Lower leg skin (tissue), 4 donors: ENCODE data around the gene EIF6. TPM values are rescaled to one million over a fixed set of nuclear protein-coding genes. Genes with fewer than 3 reads are reported as not detected.

ENCODE experiments used
- DNase-seq, 2 donors: peaks; one replicate each; pipeline ENCODE4 v3.0.0-alpha.2; 2019; ENCODE audit warnings: low spot score in 2 of 2
- H3K4me3 ChIP-seq: fragments of 200-600 bp; sonication (generic); 2 replicates; pipeline ENCODE4 v1.5.1; 2017; ENCODE audit warnings: mild to moderate bottlenecking, low read depth; ENCODE audit not compliant: poor library complexity, severe bottlenecking
- POLR2A ChIP-seq, 2 donors: fragments of 450-650 bp; IDR thresholded peaks; one replicate each; pipeline ENCODE4 v1.6.1; 2016 to 2017; ENCODE audit warnings: antibody characterized with exemption in 2 of 2, mild to moderate bottlenecking in 1 of 2, moderate library complexity in 1 of 2
- WGBS, 2 donors: methylation state at CpG; one replicate each; pipeline ENCODE4 v1.1.5; 2018; 5-methylcytosine and 5-hydroxymethylcytosine counted together
- intact Hi-C: fragments of 100-400 bp; cut with DNase I; formaldehyde crosslinking; loops from one replicate; pipeline ENCODE4 v1.15.0; 2023; ENCODE audit warnings: low total_unique reads
- total RNA-seq, 4 donors: library from RNA; depleted of rRNA; stranded (reverse); fragments of >200 nt; gene quantifications; one replicate each; pipeline ENCODE4 v1.1.0, GENCODE V29; 2016
- TF ChIP-seq, protein P1 (sequence below), 3 donors: fragments of 450-650 bp; IDR thresholded peaks; one replicate each; pipeline ENCODE4 v1.5.1; 2016; ENCODE audit warnings: antibody characterized with exemption in 3 of 3, mild to moderate bottlenecking in 3 of 3, moderate library complexity in 2 of 3

The EIF6 gene
- total RNA-seq, 4 donors from 2014 or later, result 148 to 240 (median 177) TPM

DNA sequence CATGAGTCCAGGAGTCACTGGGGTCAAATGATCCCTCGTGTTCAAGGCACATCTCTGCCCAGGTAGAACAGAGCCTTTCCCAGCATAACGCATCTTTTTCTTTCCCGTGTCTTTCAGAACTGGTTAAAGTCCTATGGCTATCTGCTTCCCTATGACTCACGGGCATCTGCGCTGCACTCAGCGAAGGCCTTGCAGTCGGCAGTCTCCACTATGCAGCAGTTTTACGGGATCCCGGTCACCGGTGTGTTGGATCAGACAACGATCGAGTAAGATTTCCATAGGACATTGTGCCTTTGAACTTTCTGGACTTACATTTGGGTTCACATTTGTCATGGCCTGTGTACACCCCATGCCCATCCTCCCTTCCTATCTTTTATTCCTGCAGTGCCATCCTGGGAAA lies 37.8 kb downstream of the EIF6 start:
- 91 to 94% methylated on average over 12 of the region's 12 CpGs for WGBS, 2 donors

DNA sequence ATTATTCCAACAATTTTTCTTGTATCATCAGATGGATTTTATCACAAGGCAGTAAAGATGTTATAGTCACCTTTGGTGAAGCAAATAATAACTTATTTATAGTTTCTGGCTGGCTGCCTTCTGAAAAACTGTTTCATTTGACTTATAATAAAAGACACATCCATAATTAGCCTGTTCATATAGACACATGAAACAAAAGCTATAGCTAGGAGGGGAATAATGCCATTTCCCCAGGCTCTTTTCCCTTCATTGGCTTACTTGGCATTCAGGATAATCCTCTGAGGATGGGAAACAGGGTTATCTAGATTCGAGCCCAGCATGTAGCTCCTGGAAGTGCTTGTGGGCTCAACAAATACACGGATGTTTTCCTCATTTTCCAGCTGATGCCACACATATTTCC lies 40.6 kb downstream of the EIF6 start:
- TF ChIP-seq, protein P1, sequence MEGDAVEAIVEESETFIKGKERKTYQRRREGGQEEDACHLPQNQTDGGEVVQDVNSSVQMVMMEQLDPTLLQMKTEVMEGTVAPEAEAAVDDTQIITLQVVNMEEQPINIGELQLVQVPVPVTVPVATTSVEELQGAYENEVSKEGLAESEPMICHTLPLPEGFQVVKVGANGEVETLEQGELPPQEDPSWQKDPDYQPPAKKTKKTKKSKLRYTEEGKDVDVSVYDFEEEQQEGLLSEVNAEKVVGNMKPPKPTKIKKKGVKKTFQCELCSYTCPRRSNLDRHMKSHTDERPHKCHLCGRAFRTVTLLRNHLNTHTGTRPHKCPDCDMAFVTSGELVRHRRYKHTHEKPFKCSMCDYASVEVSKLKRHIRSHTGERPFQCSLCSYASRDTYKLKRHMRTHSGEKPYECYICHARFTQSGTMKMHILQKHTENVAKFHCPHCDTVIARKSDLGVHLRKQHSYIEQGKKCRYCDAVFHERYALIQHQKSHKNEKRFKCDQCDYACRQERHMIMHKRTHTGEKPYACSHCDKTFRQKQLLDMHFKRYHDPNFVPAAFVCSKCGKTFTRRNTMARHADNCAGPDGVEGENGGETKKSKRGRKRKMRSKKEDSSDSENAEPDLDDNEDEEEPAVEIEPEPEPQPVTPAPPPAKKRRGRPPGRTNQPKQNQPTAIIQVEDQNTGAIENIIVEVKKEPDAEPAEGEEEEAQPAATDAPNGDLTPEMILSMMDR (IDR thresholded peaks at IDR 0.05), result no peak
- TF ChIP-seq POLR2A (IDR thresholded peaks at IDR 0.05), result no peak
- intact Hi-C loops, result no loop called here
- no peak overlapping the region for H3K4me3 ChIP-seq
- 41% methylated on average over 2 of the region's 2 CpGs for WGBS, 2 donors
- no peak for DNase-seq

More for the DNA sequence above, 37.8 kb downstream of the EIF6 start:
- TF ChIP-seq, protein P1 (IDR thresholded peaks at IDR 0.05), result no peak
- no peak for TF ChIP-seq POLR2A (IDR thresholded peaks at IDR 0.05)
- intact Hi-C loops, result no loop called here
- no peak for DNase-seq
- H3K4me3 ChIP-seq, result no peak overlapping the region

DNA sequence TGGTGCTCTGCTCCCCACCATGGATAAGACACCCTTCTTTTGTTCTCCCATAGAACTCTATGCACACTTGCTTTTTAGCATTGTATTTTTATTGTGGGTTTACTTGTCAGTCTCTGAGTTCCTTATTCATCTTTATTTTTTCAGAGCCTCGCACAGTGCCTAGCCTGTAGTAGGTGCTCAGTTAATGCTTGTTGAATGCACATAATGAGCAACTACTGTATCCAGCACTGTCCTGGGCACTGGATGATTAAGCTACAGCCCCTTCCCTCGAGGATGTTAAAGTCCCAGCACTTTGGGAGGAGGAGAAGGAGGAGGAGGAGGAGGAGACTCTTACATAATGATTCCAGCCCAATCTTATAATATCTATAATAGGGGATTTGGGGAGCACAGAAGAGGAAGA lies 41.3 kb downstream of the EIF6 start:
- intact Hi-C loops, result no loop called here
- no peak overlapping the region for H3K4me3 ChIP-seq
- WGBS, 2 donors, result 60 to 66% methylated on average over 2 of the region's 2 CpGs
- DNase-seq, result no peak
- TF ChIP-seq POLR2A (IDR thresholded peaks at IDR 0.05), result no peak
- TF ChIP-seq, protein P1 (IDR thresholded peaks at IDR 0.05), result no peak

GRCh38 chr20:35240811-35241293 lies 43.7 kb downstream of the EIF6 start:
- no peak for TF ChIP-seq POLR2A (IDR thresholded peaks at IDR 0.05)
- TF ChIP-seq, protein P1 (IDR thresholded peaks at IDR 0.05), result no peak
- no peak for DNase-seq
- 89 to 97% methylated on average over 2 of the region's 2 CpGs for WGBS, 2 donors
- intact Hi-C loops, result no loop called here
- no peak overlapping the region for H3K4me3 ChIP-seq

DNA sequence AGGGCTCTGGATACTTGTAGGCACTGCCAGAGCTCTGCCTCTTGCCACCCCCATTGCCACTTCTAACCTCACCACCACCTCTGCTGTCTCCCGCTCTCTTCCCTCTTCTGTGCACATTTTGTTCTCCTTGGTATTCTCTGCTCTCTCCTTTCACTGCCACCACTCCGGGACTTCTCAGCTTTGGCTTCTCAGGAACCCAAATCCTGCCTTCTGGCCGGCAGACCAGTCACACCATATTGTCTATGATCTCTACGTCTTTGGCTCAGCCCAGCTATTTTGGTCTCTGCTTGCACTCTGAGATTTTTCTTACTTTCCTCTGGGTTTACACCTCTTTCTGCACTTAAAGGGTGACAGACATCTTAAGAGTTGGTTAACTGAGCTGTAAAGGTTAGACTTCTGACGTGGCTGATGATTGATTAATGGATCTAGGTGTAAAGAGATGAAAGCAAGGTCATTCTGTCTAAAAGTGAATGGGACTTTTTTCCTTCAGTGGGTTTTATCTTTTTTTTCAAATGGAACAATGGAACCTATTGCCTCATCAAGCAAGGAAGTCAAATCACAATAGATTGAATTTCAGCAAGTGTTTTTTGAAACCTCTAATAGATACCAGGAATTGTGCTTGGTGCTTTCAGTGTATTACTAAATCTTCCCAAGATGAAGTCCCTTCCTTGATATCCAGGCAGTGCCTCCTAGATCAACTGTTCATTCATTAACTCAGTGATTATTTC lies 44.3 kb downstream of the EIF6 start:
- 77 to 80% methylated on average over 5 of the region's 5 CpGs for WGBS, 2 donors
- DNase-seq, result no peak
- no peak overlapping the region for H3K4me3 ChIP-seq
- intact Hi-C loops, result no loop called here
- TF ChIP-seq, protein P1 (IDR thresholded peaks at IDR 0.05), result no peak
- TF ChIP-seq POLR2A (IDR thresholded peaks at IDR 0.05), result no peak

GRCh38 chr20:35238735-35239134 lies 45.8 kb downstream of the EIF6 start:
- 92 to 93% methylated on average over 5 of the region's 5 CpGs for WGBS, 2 donors
- no peak overlapping the region for H3K4me3 ChIP-seq
- no peak for DNase-seq
- intact Hi-C loops, result no loop called here
- TF ChIP-seq POLR2A (IDR thresholded peaks at IDR 0.05), result no peak
